ENCODE results near the gene SERPINI2. TPM values are rescaled to one million over a fixed set of nuclear protein-coding genes. Genes with fewer than 3 reads are reported as not detected.

Gene SERPINI2
- total and polyA plus RNA-seq, 2 donors (not counting 3 experiments of a cell fraction or from before 2014, with no cell fraction given) = not detected

DNA sequence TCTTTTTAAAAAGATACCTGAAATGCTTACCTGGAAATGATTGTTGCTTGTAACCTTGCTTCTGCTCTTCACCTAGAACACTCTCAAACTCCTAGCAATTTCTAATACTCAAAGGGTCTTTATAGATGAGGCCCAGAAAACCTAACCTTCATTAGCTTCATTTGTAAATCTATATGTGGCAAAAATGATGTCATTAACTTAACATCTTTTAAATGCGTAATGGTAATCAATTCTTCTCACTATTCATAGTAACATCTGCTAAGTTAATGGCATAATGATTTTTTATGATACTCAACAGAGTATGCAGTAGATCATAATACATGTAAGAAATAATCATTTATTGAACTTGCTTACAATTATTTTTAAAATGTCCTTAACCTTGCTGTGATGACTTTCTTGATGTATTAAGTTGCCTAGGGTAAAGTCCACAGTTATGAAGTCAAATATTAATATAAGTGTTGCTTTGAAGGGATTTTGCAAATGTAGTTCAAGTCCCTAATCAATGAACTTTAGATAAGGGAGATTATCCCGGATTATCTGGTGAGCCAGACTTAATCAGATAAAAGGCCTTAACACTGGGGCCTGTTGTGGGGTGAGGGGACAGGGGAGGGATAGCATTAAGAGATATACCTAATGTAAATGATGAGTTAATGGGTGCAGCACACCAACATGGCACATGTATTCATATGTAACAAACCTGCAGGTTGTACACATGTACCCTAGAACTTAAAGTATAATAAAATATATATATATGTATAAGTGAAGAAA is 10.1 kb upstream of the SERPINI2 start:
- TF ChIP-seq, protein P1, sequence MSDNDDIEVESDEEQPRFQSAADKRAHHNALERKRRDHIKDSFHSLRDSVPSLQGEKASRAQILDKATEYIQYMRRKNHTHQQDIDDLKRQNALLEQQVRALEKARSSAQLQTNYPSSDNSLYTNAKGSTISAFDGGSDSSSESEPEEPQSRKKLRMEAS (IDR thresholded peaks at IDR 0.05; ENCODE audit: insufficient read depth, insufficient read length) = no peak
- TF ChIP-seq EZH2 (IDR thresholded peaks at IDR 0.05; ENCODE audit: borderline replicate concordance, low read depth, low read length, severe bottlenecking) (no peak), JUN (IDR thresholded peaks at IDR 0.05; ENCODE audit: borderline replicate concordance, insufficient read depth, insufficient read length, low read depth) (no peak), MYC (IDR thresholded peaks at IDR 0.05; ENCODE audit: low read depth, low read length) (no peak), POLR2AphosphoS5 (IDR thresholded peaks at IDR 0.05; ENCODE audit: insufficient read depth, low read depth, low read length) (no peak), FOS (IDR thresholded peaks at IDR 0.05; ENCODE audit: borderline replicate concordance, insufficient read depth, low read length) (no peak), GATA2 (IDR thresholded peaks at IDR 0.05; ENCODE audit: insufficient read depth, insufficient read length, low read depth, low read length) (no peak), POLR2A (IDR thresholded peaks at IDR 0.05; ENCODE audit: low read depth, low read length) (no peak)
- TF ChIP-seq, protein P2, sequence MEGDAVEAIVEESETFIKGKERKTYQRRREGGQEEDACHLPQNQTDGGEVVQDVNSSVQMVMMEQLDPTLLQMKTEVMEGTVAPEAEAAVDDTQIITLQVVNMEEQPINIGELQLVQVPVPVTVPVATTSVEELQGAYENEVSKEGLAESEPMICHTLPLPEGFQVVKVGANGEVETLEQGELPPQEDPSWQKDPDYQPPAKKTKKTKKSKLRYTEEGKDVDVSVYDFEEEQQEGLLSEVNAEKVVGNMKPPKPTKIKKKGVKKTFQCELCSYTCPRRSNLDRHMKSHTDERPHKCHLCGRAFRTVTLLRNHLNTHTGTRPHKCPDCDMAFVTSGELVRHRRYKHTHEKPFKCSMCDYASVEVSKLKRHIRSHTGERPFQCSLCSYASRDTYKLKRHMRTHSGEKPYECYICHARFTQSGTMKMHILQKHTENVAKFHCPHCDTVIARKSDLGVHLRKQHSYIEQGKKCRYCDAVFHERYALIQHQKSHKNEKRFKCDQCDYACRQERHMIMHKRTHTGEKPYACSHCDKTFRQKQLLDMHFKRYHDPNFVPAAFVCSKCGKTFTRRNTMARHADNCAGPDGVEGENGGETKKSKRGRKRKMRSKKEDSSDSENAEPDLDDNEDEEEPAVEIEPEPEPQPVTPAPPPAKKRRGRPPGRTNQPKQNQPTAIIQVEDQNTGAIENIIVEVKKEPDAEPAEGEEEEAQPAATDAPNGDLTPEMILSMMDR (IDR thresholded peaks at IDR 0.05; ENCODE audit: extremely low read depth in 1 of 2, insufficient read depth in 1 of 2, low read depth in 1 of 2, low read length in 2 of 2) = no peak
- CTCF ChIA-PET = no interaction called here
- no peaks in the 10 kb centered on the region for H3K27me3 ChIP-seq (ENCODE audit: control insufficient read depth in 2 of 2, insufficient read depth in 2 of 2, low read length in 2 of 2)
- BruUV-seq (replicated peaks) = no TSS peak
- H3K36me3 ChIP-seq (ENCODE audit: control insufficient read depth in 2 of 2, extremely low read depth in 1 of 2, insufficient read depth in 2 of 2, low read length in 2 of 2) = no peaks in the 10 kb centered on the region
- H3K9ac ChIP-seq (replicated peaks; ENCODE audit: extremely low read depth, insufficient read depth, low read length) = no peak overlapping the region
- no peak overlapping the region for H2AFZ ChIP-seq (ENCODE audit: low read depth, low read length)
- dilution Hi-C loops (cut with MboI; ENCODE audit: extremely low pct_ligation_motif_present, low sequenced_read_pairs) (no loop called here), intact Hi-C loops (cut with micrococcal nuclease) (no loop called here)
- H3K4me2 ChIP-seq (ENCODE audit: insufficient read depth, low read length) = no peak overlapping the region
- no peaks in the 10 kb centered on the region for H3K9me1 ChIP-seq (replicated peaks; ENCODE audit: control insufficient read depth, extremely low read depth, insufficient read depth, low read length)
- DNase-seq (ENCODE audit: low read depth, low spot score) (no peak), FAIRE-seq (no peak)
- H3K9me3 ChIP-seq (replicated peaks; ENCODE audit: control insufficient read depth, insufficient read depth, low read length) = no peaks in the 10 kb centered on the region
- no peak overlapping the region for H3K27ac ChIP-seq (ENCODE audit: insufficient read depth, low read depth, low read length)
- H3K4me3 ChIP-seq (replicated peaks in 1 of 3; ENCODE audit: insufficient read depth in 1 of 3, low read depth in 1 of 3, low read length in 3 of 3) = no peak overlapping the region
- H4K20me1 ChIP-seq (replicated peaks; ENCODE audit: control insufficient read depth, extremely low read depth, insufficient read depth, low read length) = no peaks in the 10 kb centered on the region
- no peaks in the 10 kb centered on the region for H3K79me2 ChIP-seq (ENCODE audit: control insufficient read depth, insufficient read depth, low read length)
- POLR2A ChIA-PET = no interaction called here
- H3K4me1 ChIP-seq (ENCODE audit: control insufficient read depth, extremely low read depth, insufficient read depth, low read length) = no peaks in the 10 kb centered on the region
